Neural cell (in vitro differentiated cells): Measurements from ENCODE around the gene CPEB3.

Source experiments
- EP300 ChIP-seq: fragments of 450-650 bp; conservative IDR thresholded peaks from 2 replicates; pipeline ENCODE4 v1.6.1; 2014; ENCODE audit warnings: antibody characterized with exemption, mild to moderate bottlenecking, moderate library complexity; ENCODE audit not compliant: poor library complexity, severe bottlenecking
- MXI1 ChIP-seq: fragments of 450-650 bp; conservative IDR thresholded peaks from 2 replicates; pipeline ENCODE4 v1.6.1; 2014; ENCODE audit warnings: antibody characterized with exemption, mild to moderate bottlenecking; ENCODE audit not compliant: poor library complexity, severe bottlenecking
- POLR2AphosphoS5 ChIP-seq: IDR thresholded peaks from 2 replicates; pipeline ENCODE4 v1.6.1; 2012
- RAD21 ChIP-seq: fragments of 450-650 bp; conservative IDR thresholded peaks from 2 replicates; pipeline ENCODE4 v1.6.1; 2014; ENCODE audit warnings: antibody characterized with exemption, mild to moderate bottlenecking, moderate library complexity
- SMC3 ChIP-seq: fragments of 450-650 bp; conservative IDR thresholded peaks from 2 replicates; pipeline ENCODE4 v1.6.1; 2014; ENCODE audit warnings: antibody characterized with exemption, mild to moderate bottlenecking, moderate library complexity; ENCODE audit not compliant: poor library complexity
- TAF1 ChIP-seq: IDR thresholded peaks from 2 replicates; pipeline ENCODE4 v1.6.1; 2012; ENCODE audit warnings: low read depth
- TF ChIP-seq, protein P1 (sequence below): fragments of 450-650 bp; IDR thresholded peaks from 2 replicates; pipeline ENCODE4 v1.5.1; 2014; ENCODE audit warnings: antibody characterized with exemption, mild to moderate bottlenecking, moderate library complexity; ENCODE audit not compliant: poor library complexity, severe bottlenecking
- TF ChIP-seq, protein P2 (sequence below): IDR thresholded peaks from 2 replicates; pipeline ENCODE4 v1.6.1; 2012; ENCODE audit warnings: borderline replicate concordance

DNA sequence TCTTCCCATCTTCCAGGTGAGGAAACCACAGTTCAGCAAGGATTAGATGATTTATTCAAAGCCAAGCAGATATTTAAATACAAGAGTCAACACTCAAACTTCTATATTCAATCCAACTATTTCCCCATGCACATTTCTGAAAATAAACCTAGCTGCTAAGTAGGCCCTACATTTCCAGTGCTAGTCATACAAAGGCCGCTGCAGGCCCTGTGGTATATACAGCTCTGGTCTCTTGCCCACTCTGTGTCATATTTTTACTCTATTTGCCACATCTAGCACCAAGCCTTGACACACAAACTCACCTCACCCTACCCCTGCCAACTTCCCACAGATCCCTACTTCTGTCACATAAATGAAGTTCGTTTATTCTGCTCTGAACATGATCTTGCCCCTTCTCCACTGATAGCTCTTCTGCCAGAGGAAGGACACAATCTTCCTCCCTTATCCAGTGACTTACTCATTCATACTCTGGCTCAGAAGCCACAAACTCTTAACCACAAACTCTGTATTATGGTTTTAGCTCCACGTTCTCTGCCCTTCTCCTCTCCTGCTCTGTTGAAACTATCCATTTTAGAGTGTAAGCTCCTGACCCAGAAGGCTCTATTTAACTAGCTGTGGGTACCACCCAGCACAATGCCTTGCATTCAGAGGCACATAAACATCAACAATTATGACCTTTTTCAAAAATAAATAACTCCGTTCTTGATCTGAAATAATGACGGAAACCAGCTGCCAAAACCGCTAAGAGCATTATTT lies 180.7 kb downstream of the CPEB3 start:
- TF ChIP-seq, protein P1, sequence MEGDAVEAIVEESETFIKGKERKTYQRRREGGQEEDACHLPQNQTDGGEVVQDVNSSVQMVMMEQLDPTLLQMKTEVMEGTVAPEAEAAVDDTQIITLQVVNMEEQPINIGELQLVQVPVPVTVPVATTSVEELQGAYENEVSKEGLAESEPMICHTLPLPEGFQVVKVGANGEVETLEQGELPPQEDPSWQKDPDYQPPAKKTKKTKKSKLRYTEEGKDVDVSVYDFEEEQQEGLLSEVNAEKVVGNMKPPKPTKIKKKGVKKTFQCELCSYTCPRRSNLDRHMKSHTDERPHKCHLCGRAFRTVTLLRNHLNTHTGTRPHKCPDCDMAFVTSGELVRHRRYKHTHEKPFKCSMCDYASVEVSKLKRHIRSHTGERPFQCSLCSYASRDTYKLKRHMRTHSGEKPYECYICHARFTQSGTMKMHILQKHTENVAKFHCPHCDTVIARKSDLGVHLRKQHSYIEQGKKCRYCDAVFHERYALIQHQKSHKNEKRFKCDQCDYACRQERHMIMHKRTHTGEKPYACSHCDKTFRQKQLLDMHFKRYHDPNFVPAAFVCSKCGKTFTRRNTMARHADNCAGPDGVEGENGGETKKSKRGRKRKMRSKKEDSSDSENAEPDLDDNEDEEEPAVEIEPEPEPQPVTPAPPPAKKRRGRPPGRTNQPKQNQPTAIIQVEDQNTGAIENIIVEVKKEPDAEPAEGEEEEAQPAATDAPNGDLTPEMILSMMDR = no peak
- TF ChIP-seq EP300 = no peak
- no peak for TF ChIP-seq MXI1
- TF ChIP-seq TAF1 = no peak
- no peak for TF ChIP-seq POLR2AphosphoS5
- TF ChIP-seq, protein P2, sequence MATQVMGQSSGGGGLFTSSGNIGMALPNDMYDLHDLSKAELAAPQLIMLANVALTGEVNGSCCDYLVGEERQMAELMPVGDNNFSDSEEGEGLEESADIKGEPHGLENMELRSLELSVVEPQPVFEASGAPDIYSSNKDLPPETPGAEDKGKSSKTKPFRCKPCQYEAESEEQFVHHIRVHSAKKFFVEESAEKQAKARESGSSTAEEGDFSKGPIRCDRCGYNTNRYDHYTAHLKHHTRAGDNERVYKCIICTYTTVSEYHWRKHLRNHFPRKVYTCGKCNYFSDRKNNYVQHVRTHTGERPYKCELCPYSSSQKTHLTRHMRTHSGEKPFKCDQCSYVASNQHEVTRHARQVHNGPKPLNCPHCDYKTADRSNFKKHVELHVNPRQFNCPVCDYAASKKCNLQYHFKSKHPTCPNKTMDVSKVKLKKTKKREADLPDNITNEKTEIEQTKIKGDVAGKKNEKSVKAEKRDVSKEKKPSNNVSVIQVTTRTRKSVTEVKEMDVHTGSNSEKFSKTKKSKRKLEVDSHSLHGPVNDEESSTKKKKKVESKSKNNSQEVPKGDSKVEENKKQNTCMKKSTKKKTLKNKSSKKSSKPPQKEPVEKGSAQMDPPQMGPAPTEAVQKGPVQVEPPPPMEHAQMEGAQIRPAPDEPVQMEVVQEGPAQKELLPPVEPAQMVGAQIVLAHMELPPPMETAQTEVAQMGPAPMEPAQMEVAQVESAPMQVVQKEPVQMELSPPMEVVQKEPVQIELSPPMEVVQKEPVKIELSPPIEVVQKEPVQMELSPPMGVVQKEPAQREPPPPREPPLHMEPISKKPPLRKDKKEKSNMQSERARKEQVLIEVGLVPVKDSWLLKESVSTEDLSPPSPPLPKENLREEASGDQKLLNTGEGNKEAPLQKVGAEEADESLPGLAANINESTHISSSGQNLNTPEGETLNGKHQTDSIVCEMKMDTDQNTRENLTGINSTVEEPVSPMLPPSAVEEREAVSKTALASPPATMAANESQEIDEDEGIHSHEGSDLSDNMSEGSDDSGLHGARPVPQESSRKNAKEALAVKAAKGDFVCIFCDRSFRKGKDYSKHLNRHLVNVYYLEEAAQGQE = no peak
- no peak for TF ChIP-seq SMC3
- no peak for TF ChIP-seq RAD21
